Activated CD8-positive, alpha-beta T cell treated with anti-CD3 and anti-CD28 coated beads for 36 hours (primary cell): ENCODE results near the gene GPC6. TPM values are rescaled to one million over a fixed set of nuclear protein-coding genes. Genes with fewer than 3 reads are reported as not detected.

Experiments
- ATAC-seq: fragments of 200-7000 bp; cut with Tn5 transposase; one replicate; pipeline ENCODE4 v1.10.0; 2021; ENCODE audit warnings: mild to moderate bottlenecking, moderate library complexity
- CTCF ChIA-PET: fragments of 350-600 bp; sonication (Branson Sonifier 250); formaldehyde crosslinking; loops from one replicate; lab custom pipeline; 2021; ENCODE audit warnings: antibody characterized with exemption; lab: Charles Lee
- POLR2A ChIA-PET: fragments of 350-600 bp; sonication (Branson Sonifier 250); formaldehyde crosslinking; loops from one replicate; lab custom pipeline; 2021; ENCODE audit warnings: antibody characterized with exemption; lab: Charles Lee
- DNase-seq: peaks from one replicate; pipeline ENCODE4 v3.0.0-alpha.2; 2020
- H3K27ac Mint-ChIP-seq: one replicate; pipeline ENCODE4 v1.8.0; 2021; ENCODE audit warnings: mild to moderate bottlenecking, mixed read lengths
- H3K27me3 Mint-ChIP-seq: one replicate; pipeline ENCODE4 v1.8.0; 2021; ENCODE audit warnings: mixed read lengths
- H3K36me3 Mint-ChIP-seq: one replicate; pipeline ENCODE4 v1.8.0; 2021; ENCODE audit warnings: low read depth, mixed read lengths
- H3K4me1 Mint-ChIP-seq: one replicate; pipeline ENCODE4 v1.8.0; 2021; ENCODE audit warnings: low read depth, mixed read lengths
- H3K4me3 Mint-ChIP-seq: one replicate; pipeline ENCODE4 v1.8.0; 2021; ENCODE audit warnings: mild to moderate bottlenecking, moderate library complexity, mixed read lengths
- H3K9me3 Mint-ChIP-seq: one replicate; pipeline ENCODE4 v1.8.0; 2021; ENCODE audit warnings: mixed read lengths
- CTCF ChIP-seq: fragments of 200-600 bp; IDR thresholded peaks from one replicate; pipeline ENCODE4 v1.8.0; 2022; ENCODE audit warnings: antibody characterized with exemption, mild to moderate bottlenecking
- intact Hi-C: fragments of 100-400 bp; cut with micrococcal nuclease; formaldehyde crosslinking; loops from one replicate; pipeline ENCODE4 v1.10.0; 2022
- total RNA-seq, 2 experiments: library from RNA; stranded (reverse); gene quantifications; one replicate each; pipeline ENCODE4 v1.2.3, GENCODE V29; 2021

GPC6 gene
- total RNA-seq, 2 experiments from 2014 or later: not detected

GRCh38 chr13:94006296-94006695 lies 779.7 kb downstream of the GPC6 start:
- CTCF ChIA-PET: no interaction called here
- ATAC-seq (no peak), DNase-seq (no peak)
- POLR2A ChIA-PET: no interaction called here
- Mint-ChIP-seq H3K9me3 (no peaks in the 10 kb centered on the region), H3K4me3 (no peak overlapping the region), H3K27ac (no peak overlapping the region), H3K36me3 (no peaks in the 10 kb centered on the region), H3K4me1 (no peaks in the 10 kb centered on the region), H3K27me3 (peaks cover 1% of the 10 kb centered on the region)
- no peak for TF ChIP-seq CTCF
- intact Hi-C loops: no loop called here

GRCh38 chr13:94007072-94007471 lies 780.5 kb downstream of the GPC6 start:
- POLR2A ChIA-PET: no interaction called here
- ATAC-seq: no peak

GRCh38 chr13:94009701-94010100 lies 783.1 kb downstream of the GPC6 start:
- H3K27ac Mint-ChIP-seq: no peak overlapping the region
- intact Hi-C loops: no loop called here
- no peaks in the 10 kb centered on the region for H3K9me3 Mint-ChIP-seq
- H3K4me3 Mint-ChIP-seq: no peak overlapping the region
- peaks cover 1% of the 10 kb centered on the region for H3K27me3 Mint-ChIP-seq
- POLR2A ChIA-PET: no interaction called here
- no peak for TF ChIP-seq CTCF
- no peaks in the 10 kb centered on the region for H3K4me1 Mint-ChIP-seq
- no peak for DNase-seq
- H3K36me3 Mint-ChIP-seq: no peaks in the 10 kb centered on the region
- ATAC-seq: no peak
- CTCF ChIA-PET: no interaction called here

More at GRCh38 chr13:94007072-94007471, 780.5 kb downstream of the GPC6 start:
- Mint-ChIP-seq H3K4me1 (no peaks in the 10 kb centered on the region), H3K4me3 (no peak overlapping the region), H3K36me3 (no peaks in the 10 kb centered on the region), H3K9me3 (no peaks in the 10 kb centered on the region), H3K27me3 (peaks cover 1% of the 10 kb centered on the region), H3K27ac (no peak overlapping the region)
- intact Hi-C loops: no loop called here
- CTCF ChIA-PET: no interaction called here
- DNase-seq: no peak
- no peak for TF ChIP-seq CTCF

- DNase-seq (no peak), ATAC-seq (no peak)
- Mint-ChIP-seq H3K9me3 (no peaks in the 10 kb centered on the region), H3K4me1 (no peaks in the 10 kb centered on the region), H3K27me3 (peaks cover 1% of the 10 kb centered on the region), H3K36me3 (no peaks in the 10 kb centered on the region), H3K4me3 (no peak overlapping the region), H3K27ac (no peak overlapping the region)
- TF ChIP-seq CTCF: no peak
- intact Hi-C loops: no loop called here
- ChIA-PET POLR2A (no interaction called here), CTCF (no interaction called here)
These were observed 787.9 kb downstream of the GPC6 start for GRCh38 chr13:94014461-94014860.

- DNase-seq: no peak
- no peak overlapping the region for H3K27ac Mint-ChIP-seq
- ChIA-PET CTCF (no interaction called here), POLR2A (no interaction called here)
- H3K4me1 Mint-ChIP-seq: no peaks in the 10 kb centered on the region
- TF ChIP-seq CTCF: no peak
- ATAC-seq: no peak
- intact Hi-C loops: no loop called here
- H3K36me3 Mint-ChIP-seq: no peaks in the 10 kb centered on the region
- H3K4me3 Mint-ChIP-seq: no peak overlapping the region
- H3K27me3 Mint-ChIP-seq: peaks cover 10% of the 10 kb centered on the region
- no peaks in the 10 kb centered on the region for H3K9me3 Mint-ChIP-seq
These were observed 793.8 kb downstream of the GPC6 start for GRCh38 chr13:94020426-94020825.
